Stimulated activated naive CD8-positive, alpha-beta T cell treated with anti-CD3 and anti-CD28 coated beads, Interleukin-15, Interleukin-2, amounts not matched to agents 100 ng/mL and 50 ng/mL, for 24 hours (primary cell): ENCODE measurements around the gene ZFYVE28.

Experiments used
- H3K27ac Mint-ChIP-seq: one replicate; pipeline ENCODE4 v1.8.0; 2021; ENCODE audit warnings: mild to moderate bottlenecking, mixed read lengths
- H3K27me3 Mint-ChIP-seq: one replicate; pipeline ENCODE4 v1.8.0; 2021; ENCODE audit warnings: mixed read lengths
- H3K36me3 Mint-ChIP-seq: one replicate; pipeline ENCODE4 v1.8.0; 2021; ENCODE audit warnings: low read depth, mixed read lengths
- H3K4me1 Mint-ChIP-seq: one replicate; pipeline ENCODE4 v1.8.0; 2021; ENCODE audit warnings: low read depth, mixed read lengths
- H3K4me3 Mint-ChIP-seq: one replicate; pipeline ENCODE4 v1.8.0; 2021; ENCODE audit warnings: mild to moderate bottlenecking, mixed read lengths
- H3K9me3 Mint-ChIP-seq: one replicate; pipeline ENCODE4 v1.8.0; 2021; ENCODE audit warnings: mixed read lengths

Gene ZFYVE28

DNA sequence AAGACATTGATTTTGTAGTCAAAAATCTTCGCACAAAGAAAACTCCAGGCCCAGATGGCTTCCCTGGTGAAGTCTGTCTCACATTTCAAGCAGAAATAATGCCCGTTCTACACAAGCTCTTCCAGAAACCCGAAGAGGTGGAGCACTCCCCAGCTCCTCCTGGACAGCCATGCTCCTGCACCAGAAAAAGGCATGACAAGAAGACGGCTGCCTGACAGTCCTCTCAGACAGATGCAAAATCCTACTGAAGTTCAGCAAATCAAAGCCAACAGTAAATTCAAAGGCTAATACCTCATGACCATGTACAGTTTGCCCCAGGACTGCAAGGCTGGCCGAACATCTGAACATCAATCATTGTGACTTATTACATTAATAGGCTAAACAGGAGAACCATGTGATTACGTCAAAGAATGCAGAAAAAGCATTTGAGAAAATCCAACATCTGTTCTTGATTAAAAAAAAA, 125.8 kb downstream of the ZFYVE28 start:
- H3K9me3 Mint-ChIP-seq: no peaks in the 10 kb centered on the region
- no peaks in the 10 kb centered on the region for H3K27me3 Mint-ChIP-seq
- H3K4me1 Mint-ChIP-seq: peaks cover 48% of the 10 kb centered on the region
- H3K36me3 Mint-ChIP-seq: no peaks in the 10 kb centered on the region
- no peak overlapping the region for H3K27ac Mint-ChIP-seq
- H3K4me3 Mint-ChIP-seq: no peak overlapping the region

DNA sequence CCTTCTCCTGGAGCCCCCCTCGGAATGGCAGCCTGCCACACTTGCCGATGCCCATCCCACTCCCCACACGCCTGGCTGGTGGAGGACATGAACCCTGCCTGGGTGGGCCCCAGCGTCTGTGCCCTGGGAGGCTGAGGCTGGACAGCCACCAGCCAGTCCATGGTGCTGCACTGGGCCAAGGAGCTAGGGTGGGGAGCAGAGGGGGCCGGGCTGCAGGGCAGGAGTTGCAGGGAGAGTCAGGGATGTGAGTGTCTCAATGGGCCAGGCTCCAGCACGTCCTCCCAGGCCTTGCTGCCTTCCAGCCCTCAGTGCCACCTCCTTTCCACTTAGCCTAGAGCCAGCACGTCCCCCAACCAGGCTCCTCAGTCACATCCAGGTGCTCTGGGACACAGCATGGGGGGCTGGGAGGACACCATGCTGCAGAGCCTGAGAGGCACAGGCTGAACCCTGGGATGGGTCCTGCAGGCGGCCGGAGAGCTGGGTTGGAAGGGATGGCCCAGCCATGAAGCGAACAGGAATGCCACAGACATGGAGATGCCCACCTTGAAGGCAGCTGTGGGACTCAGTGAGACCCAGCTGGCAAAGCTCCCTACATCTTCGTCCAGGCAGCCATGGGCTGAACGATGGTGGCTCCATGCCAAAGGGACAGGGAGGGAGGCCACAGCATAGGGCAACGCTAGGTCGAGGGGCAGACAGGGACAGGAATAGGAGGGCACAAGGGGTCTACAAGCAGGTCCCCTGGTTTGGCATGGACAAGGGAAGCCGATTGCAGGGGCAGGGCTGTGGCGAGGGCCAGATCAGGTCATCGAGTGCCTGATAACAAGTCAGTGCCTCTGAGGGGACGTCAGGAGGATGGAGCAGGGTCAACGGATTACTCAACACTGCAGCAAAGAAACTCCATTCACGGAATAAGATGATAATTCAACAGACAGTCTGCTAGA, 126.5 kb downstream of the ZFYVE28 start:
- no peak overlapping the region for H3K4me3 Mint-ChIP-seq
- no peaks in the 10 kb centered on the region for H3K27me3 Mint-ChIP-seq
- H3K27ac Mint-ChIP-seq: no peak overlapping the region

GRCh38 chr4:2290974-2291704, 127.3 kb downstream of the ZFYVE28 start:
- Mint-ChIP-seq H3K4me3 (peak overlapping the region; percentile 53), H3K36me3 (no peaks in the 10 kb centered on the region), H3K4me1 (peaks cover 35% of the 10 kb centered on the region), H3K27ac (peak overlapping the region; percentile 61), H3K9me3 (no peaks in the 10 kb centered on the region), H3K27me3 (no peaks in the 10 kb centered on the region)

More for the DNA sequence above, 126.5 kb downstream of the ZFYVE28 start:
- Mint-ChIP-seq H3K9me3 (no peaks in the 10 kb centered on the region), H3K4me1 (peaks cover 40% of the 10 kb centered on the region), H3K36me3 (no peaks in the 10 kb centered on the region)

DNA sequence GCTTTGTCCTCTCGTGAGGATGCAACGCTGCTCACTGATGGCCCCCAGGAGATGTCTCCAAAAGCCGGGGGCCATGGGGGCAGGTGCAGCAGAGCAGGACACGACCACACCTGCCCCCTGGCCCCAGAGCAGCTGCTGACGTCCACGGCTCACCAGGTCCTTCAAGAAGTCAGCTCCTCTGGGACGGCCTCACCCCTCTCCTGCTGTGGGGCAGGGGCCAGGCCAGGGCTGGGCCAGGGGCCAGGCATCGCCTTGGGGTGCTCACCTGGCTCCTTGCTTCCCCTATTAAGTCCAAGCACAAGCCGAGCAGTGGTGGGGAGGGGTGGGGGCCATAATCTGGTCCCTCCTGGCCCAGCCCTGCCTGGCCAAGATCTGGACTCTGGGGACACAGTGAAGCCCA, 128.0 kb downstream of the ZFYVE28 start:
- Mint-ChIP-seq H3K36me3 (no peaks in the 10 kb centered on the region), H3K4me3 (peak overlapping the region; percentile 53), H3K27me3 (no peaks in the 10 kb centered on the region), H3K9me3 (no peaks in the 10 kb centered on the region), H3K4me1 (peaks cover 30% of the 10 kb centered on the region), H3K27ac (no peak overlapping the region)

DNA sequence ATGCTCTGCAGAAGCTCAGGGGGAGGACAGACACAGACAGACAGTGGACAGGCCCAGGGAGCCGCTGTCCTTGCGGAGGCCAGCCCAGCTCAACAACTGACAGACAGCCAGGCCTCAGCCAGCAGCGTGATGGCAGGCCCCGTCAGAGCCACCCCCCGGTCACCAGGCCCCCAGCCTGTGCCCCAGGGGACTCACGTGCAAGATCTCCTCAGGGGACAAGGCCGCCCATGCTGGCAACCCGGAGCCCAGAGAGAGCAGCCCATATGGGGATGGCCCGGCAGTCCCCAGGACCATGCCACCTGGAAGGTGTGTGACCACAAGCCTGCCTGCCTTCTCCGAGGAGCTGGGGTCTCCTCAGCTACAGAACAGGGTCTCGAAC, 128.5 kb downstream of the ZFYVE28 start:
- Mint-ChIP-seq H3K4me1 (peaks cover 28% of the 10 kb centered on the region), H3K36me3 (no peaks in the 10 kb centered on the region), H3K9me3 (no peaks in the 10 kb centered on the region), H3K27me3 (no peaks in the 10 kb centered on the region), H3K27ac (no peak overlapping the region), H3K4me3 (no peak overlapping the region)

DNA sequence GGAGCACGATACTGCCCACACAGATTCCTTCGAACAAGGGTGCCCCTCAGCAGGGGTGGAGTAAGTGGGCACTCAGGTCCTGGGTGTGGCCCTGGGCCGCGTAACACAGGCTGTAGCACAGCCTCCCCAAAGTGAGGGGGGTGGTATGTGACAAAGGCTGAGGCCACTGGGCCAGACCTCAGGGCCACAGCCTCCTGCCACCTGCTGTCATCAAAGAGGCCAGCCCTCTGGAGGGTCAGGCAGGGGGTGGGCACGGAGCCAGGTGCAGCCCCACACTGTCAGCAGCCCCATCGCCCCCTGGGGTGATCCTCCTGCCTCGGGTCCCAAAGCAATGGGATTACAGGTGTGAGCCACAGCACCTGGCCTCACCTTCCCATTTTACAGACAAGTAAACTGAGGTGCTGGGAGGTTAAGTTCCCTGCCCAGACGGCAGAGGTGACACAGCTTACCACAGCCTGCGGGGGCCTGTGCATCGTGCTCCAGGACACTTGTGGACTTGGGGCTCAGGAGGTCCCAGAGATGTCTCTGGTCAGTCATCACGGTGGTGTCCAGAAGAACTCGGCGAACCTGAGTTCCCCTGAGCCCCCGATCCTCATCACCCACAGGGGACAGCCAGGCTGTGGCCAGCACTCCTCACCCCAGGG, 129.0 kb downstream of the ZFYVE28 start:
- Mint-ChIP-seq H3K4me1 (peaks cover 25% of the 10 kb centered on the region), H3K27ac (no peak overlapping the region), H3K27me3 (no peaks in the 10 kb centered on the region), H3K36me3 (no peaks in the 10 kb centered on the region), H3K9me3 (no peaks in the 10 kb centered on the region), H3K4me3 (no peak overlapping the region)

- no peaks in the 10 kb centered on the region for H3K27me3 Mint-ChIP-seq
- no peaks in the 10 kb centered on the region for H3K9me3 Mint-ChIP-seq
- H3K4me1 Mint-ChIP-seq: peaks cover 28% of the 10 kb centered on the region
- no peaks in the 10 kb centered on the region for H3K36me3 Mint-ChIP-seq
- no peak overlapping the region for H3K27ac Mint-ChIP-seq
- no peak overlapping the region for H3K4me3 Mint-ChIP-seq
Observed at GRCh38 chr4:2288051-2288541, 130.3 kb downstream of the ZFYVE28 start.

DNA sequence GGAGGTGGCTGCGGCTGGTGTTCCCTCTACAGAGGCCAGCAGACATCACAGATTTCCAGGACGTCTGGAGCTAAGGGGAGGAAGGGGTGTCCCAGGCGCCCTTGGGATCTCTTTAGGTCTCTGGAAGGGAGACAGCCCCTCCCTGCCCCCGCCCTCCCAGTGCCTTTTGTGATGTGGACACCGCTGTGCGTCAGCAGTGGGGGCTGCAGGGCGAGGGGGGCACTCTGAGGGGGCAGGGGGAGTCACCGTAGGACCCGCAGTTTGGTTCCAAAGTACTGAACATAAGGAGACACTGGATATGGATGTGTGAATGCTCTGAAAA, 130.9 kb downstream of the ZFYVE28 start:
- Mint-ChIP-seq H3K9me3 (no peaks in the 10 kb centered on the region), H3K27me3 (no peaks in the 10 kb centered on the region), H3K4me3 (no peak overlapping the region), H3K36me3 (no peaks in the 10 kb centered on the region), H3K4me1 (peaks cover 33% of the 10 kb centered on the region), H3K27ac (no peak overlapping the region)

GRCh38 chr4:2286904-2287593, 131.4 kb downstream of the ZFYVE28 start:
- Mint-ChIP-seq H3K4me3 (no peak overlapping the region), H3K36me3 (no peaks in the 10 kb centered on the region), H3K27me3 (no peaks in the 10 kb centered on the region), H3K9me3 (no peaks in the 10 kb centered on the region), H3K4me1 (peaks cover 38% of the 10 kb centered on the region), H3K27ac (no peak overlapping the region)

DNA sequence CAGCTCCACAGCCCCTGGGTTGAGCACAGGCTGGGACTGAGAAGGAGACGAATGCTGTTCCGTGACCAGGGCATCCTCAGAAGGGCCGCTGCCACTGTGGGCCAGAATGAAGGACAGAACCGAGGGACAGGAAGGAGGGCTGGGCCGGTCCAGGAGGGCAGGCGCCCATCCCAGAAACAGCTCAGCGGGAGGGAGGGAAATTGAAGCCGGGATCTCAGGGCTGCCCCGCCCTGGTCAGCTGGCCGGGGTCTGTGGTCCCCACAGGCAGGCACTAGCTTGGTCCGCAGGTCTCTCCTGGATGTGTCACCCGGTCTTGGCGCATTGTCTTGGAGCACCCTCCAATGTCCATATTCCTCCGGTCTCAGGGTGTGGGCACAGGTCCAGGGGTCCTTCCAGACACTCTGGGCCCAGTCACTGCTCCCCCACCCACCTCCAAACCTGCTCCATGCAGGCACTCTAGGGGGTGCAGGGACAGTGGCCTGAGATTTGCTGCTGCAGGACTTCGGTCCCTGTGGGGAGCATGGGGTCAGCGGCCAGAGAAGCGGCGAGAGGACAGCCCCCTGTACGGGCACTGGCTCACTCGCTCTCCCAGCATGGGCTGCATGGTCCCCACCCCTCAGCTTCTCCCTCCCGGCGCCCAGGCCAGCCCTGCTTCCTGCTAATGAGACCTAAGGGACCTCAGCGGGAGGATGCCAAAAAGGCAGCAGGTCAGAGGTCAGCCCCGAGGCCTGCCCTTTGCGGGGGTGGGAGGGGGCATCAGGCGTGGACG, 132.6 kb downstream of the ZFYVE28 start:
- H3K27ac Mint-ChIP-seq: no peak overlapping the region
- H3K36me3 Mint-ChIP-seq: no peaks in the 10 kb centered on the region
- H3K4me1 Mint-ChIP-seq: peaks cover 42% of the 10 kb centered on the region
- no peaks in the 10 kb centered on the region for H3K9me3 Mint-ChIP-seq
- no peak overlapping the region for H3K4me3 Mint-ChIP-seq
- no peaks in the 10 kb centered on the region for H3K27me3 Mint-ChIP-seq

DNA sequence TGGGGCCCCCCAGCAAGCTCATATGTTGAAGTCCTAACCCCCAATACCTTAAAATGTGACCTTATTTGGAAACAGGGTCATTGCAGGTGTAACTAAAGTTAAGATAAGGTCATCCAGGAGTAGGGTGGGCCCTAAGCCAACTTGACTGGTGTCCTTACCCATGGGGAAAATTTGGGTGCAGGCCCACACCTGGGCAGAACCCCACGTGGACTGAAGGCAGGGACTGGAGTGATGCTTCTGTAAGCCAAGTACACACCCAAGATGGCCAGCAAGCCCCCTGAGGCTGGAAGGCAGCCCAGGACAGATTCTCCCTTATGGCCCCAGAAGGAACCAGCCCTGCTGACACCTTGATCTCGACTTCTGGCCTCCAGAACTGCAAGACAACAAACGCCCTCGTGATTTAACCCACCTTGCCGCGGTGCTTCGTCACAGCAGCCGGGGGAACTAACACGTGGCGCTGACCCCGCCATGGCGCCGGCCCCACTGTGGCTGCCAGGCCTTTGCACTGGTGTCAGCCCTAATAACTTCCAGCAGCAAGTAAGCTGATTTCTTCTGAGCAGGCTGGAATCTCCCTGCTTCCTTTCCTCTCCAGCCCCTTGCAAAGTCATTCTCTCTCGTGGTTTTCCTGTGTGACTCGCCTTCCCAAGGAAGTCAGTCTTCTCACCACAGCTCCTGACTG, 133.4 kb downstream of the ZFYVE28 start:
- Mint-ChIP-seq H3K4me1 (peaks cover 38% of the 10 kb centered on the region), H3K27ac (no peak overlapping the region), H3K4me3 (no peak overlapping the region), H3K27me3 (no peaks in the 10 kb centered on the region), H3K36me3 (no peaks in the 10 kb centered on the region), H3K9me3 (no peaks in the 10 kb centered on the region)

DNA sequence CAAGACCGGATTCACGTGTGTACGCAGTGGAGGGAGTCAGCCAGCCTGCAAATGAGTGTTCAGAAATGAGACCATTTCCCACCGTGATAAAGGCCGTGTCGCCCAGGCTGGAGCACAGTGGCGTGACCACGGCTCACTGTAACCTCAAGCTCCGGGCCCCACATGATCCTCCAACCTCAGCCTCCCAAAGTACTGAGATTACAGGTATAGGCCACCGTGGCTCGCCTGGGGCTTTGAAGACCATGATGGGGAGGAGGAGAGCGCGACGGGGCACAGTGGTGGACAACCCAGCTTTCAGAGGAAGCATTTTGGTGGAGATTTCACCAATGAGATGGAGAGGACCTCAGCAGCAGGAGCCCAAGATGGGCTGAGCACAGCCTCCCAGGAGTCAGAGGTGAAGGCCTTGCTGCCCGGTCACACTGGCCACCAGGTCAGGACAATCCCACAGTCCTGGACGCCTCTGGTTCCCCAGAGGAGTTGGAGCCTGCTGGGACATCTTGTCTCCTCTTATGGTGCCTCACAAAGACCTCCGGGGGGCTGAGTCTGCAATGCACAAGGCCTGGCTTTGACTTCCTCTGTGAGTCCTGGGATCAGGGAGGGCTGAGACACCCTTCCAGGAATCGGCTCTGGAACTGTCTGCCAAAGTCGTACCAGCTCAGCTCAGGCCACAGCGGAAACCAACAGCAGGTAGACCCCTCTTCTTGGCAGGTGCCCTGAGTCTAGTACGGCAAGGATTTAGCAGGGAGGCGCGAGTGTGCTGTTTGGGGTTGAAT, 134.1 kb downstream of the ZFYVE28 start:
- no peaks in the 10 kb centered on the region for H3K36me3 Mint-ChIP-seq
- no peak overlapping the region for H3K27ac Mint-ChIP-seq
- H3K4me1 Mint-ChIP-seq: peaks cover 33% of the 10 kb centered on the region
- H3K9me3 Mint-ChIP-seq: no peaks in the 10 kb centered on the region
- H3K27me3 Mint-ChIP-seq: no peaks in the 10 kb centered on the region
- H3K4me3 Mint-ChIP-seq: no peak overlapping the region

DNA sequence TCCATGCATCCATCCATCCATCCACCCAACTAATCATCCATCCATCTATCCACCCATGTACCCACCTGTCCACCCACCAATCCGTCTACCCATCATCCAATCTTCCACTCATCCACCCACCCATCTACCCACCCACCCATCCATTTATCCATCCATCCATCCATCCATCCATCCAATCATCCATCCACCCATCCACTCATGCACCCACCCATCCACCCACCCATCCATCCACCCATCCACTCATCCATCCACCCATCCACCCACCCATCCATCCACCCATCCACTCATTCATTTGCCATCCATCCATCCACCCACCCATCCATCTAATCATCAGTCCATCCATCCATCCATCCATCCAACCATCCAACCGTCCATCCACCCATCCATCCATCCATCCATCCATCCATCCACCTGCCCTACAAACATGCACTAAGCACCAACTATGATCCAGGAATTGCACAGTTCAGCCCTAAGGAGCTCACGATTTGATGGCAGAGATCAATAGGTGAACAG, 135.2 kb downstream of the ZFYVE28 start:
- Mint-ChIP-seq H3K4me3 (no peak overlapping the region), H3K27me3 (no peaks in the 10 kb centered on the region), H3K36me3 (no peaks in the 10 kb centered on the region), H3K9me3 (no peaks in the 10 kb centered on the region), H3K4me1 (peaks cover 33% of the 10 kb centered on the region), H3K27ac (no peak overlapping the region)
